DOHH2 (cell line): Measurements from ENCODE around the gene ADIPOQ.

Experiments used
- EZH2phosphoT487 ChIP-seq: fragments of 200-600 bp; sonication (generic); IDR thresholded peaks from 2 replicates; pipeline ENCODE4 v1.6.1; 2017; ENCODE audit warnings: borderline replicate concordance, mild to moderate bottlenecking, antibody characterized with exemption, low read length, moderate library complexity, mixed read lengths
- TF ChIP-seq, protein P1 (sequence below): fragments of 200-600 bp; sonication (generic); IDR thresholded peaks from one replicate; pipeline ENCODE4 v1.5.1; 2014; ENCODE audit warnings: antibody characterized with exemption, mild to moderate bottlenecking, low read depth, low read length; ENCODE audit not compliant: poor library complexity, severe bottlenecking

DNA sequence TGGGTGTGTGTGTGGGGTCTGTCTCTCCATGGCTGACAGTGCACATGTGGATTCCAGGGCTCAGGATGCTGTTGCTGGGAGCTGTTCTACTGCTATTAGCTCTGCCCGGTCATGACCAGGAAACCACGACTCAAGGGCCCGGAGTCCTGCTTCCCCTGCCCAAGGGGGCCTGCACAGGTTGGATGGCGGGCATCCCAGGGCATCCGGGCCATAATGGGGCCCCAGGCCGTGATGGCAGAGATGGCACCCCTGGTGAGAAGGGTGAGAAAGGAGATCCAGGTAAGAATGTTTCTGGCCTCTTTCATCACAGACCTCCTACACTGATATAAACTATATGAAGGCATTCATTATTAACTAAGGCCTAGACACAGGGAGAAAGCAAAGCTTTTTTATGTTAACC lies 10.5 kb downstream of the ADIPOQ start:
- TF ChIP-seq, protein P1, sequence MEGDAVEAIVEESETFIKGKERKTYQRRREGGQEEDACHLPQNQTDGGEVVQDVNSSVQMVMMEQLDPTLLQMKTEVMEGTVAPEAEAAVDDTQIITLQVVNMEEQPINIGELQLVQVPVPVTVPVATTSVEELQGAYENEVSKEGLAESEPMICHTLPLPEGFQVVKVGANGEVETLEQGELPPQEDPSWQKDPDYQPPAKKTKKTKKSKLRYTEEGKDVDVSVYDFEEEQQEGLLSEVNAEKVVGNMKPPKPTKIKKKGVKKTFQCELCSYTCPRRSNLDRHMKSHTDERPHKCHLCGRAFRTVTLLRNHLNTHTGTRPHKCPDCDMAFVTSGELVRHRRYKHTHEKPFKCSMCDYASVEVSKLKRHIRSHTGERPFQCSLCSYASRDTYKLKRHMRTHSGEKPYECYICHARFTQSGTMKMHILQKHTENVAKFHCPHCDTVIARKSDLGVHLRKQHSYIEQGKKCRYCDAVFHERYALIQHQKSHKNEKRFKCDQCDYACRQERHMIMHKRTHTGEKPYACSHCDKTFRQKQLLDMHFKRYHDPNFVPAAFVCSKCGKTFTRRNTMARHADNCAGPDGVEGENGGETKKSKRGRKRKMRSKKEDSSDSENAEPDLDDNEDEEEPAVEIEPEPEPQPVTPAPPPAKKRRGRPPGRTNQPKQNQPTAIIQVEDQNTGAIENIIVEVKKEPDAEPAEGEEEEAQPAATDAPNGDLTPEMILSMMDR: no peak
- TF ChIP-seq EZH2phosphoT487: no peak
